Keratinocyte (primary cell): ENCODE results near the gene EIF2S1. TPM values are rescaled to one million over a fixed set of nuclear protein-coding genes. Genes with fewer than 3 reads are reported as not detected.

ENCODE experiments used
- DNase-seq: peaks from one replicate; pipeline ENCODE4 v3.0.0-alpha.2; 2011; ENCODE audit warnings: low read depth, missing footprints, low spot score
- FAIRE-seq: peaks from 2 replicates; lab custom pipeline; 2011; peaks lifted over from hg19 to GRCh38; lab: Jason Lieb, UNC
- H2AFZ ChIP-seq: 2 replicates; pipeline ENCODE4 v1.6.0; 2012; ENCODE audit warnings: low read length, control low read depth, inconsistent platforms; ENCODE audit not compliant: control insufficient read depth
- H3K27ac ChIP-seq: 2 replicates; pipeline ENCODE4 v1.5.1; 2011; ENCODE audit warnings: low read length; ENCODE audit not compliant: control insufficient read depth, insufficient read depth
- H3K27me3 ChIP-seq: 3 replicates; pipeline ENCODE4 v1.6.0; 2011; ENCODE audit warnings: low read length; ENCODE audit not compliant: control insufficient read depth, insufficient read depth; ENCODE audit errors: extremely low read depth
- H3K36me3 ChIP-seq, 2 experiments: 2 replicates in 1 of 2; 3 replicates in 1 of 2; pipeline ENCODE4 v1.5.1; 2011; ENCODE audit warnings: low read length in 2 of 2, mild to moderate bottlenecking in 1 of 2; ENCODE audit not compliant: control insufficient read depth in 2 of 2, insufficient read depth in 2 of 2; ENCODE audit errors: extremely low read depth in 1 of 2
- H3K4me1 ChIP-seq: 3 replicates; pipeline ENCODE4 v1.5.1; 2011; ENCODE audit warnings: low read length; ENCODE audit not compliant: control insufficient read depth, insufficient read depth; ENCODE audit errors: extremely low read depth
- H3K4me2 ChIP-seq: 3 replicates; pipeline ENCODE4 v1.6.0; 2011; ENCODE audit warnings: low read depth, low read length; ENCODE audit not compliant: control insufficient read depth, insufficient read depth; ENCODE audit errors: extremely low read depth
- H3K4me3 ChIP-seq, 3 experiments: fragments of 200-600 bp in 1 of 3; sonication (generic) in 1 of 3; 2 replicates in 2 of 3; 3 replicates in 1 of 3; pipeline ENCODE4 v1.5.1; 2011 to 2016; ENCODE audit warnings: low read length in 3 of 3, mild to moderate bottlenecking in 3 of 3, control low read depth in 2 of 3, inconsistent platforms in 1 of 3, low read depth in 1 of 3, mixed read lengths in 1 of 3, mixed run types in 1 of 3, moderate library complexity in 1 of 3; ENCODE audit not compliant: control insufficient read depth in 2 of 3, insufficient read depth in 2 of 3; ENCODE audit errors: extremely low read depth in 1 of 3
- H3K79me2 ChIP-seq: 2 replicates; pipeline ENCODE4 v1.6.0; 2012; ENCODE audit warnings: low read length; ENCODE audit not compliant: control insufficient read depth, insufficient read depth
- H3K9ac ChIP-seq: 3 replicates; pipeline ENCODE4 v1.6.0; 2011; ENCODE audit warnings: low read length; ENCODE audit not compliant: control insufficient read depth, insufficient read depth; ENCODE audit errors: extremely low read depth
- H3K9me1 ChIP-seq: 3 replicates; pipeline ENCODE4 v1.6.0; 2011; ENCODE audit warnings: low read length; ENCODE audit not compliant: control insufficient read depth, insufficient read depth; ENCODE audit errors: extremely low read depth
- H3K9me3 ChIP-seq: 2 replicates; pipeline ENCODE4 v1.5.1; 2012; ENCODE audit warnings: low read depth, low read length; ENCODE audit not compliant: control insufficient read depth
- H4K20me1 ChIP-seq: 3 replicates; pipeline ENCODE4 v1.6.0; 2011; ENCODE audit warnings: low read length; ENCODE audit not compliant: control insufficient read depth, insufficient read depth; ENCODE audit errors: extremely low read depth
- EZH2 ChIP-seq: IDR thresholded peaks from one replicate; pipeline ENCODE4 v1.6.1; 2012; ENCODE audit warnings: inconsistent platforms, mild to moderate bottlenecking, low read length, moderate library complexity
- dilution Hi-C: fragments of 300-500 bp; cut with MboI; formaldehyde crosslinking; loops from one replicate; pipeline ENCODE4 v1.7.0; 2020; ENCODE audit warnings: low sequenced_read_pairs; ENCODE audit not compliant: extremely low pct_ligation_motif_present
- polyA plus RNA-seq, 5 experiments: library from polyadenylated mRNA; depleted of rRNA in 3 of 5; stranded (reverse) in 3 of 5; stranded (forward) in 1 of 5; unstranded in 1 of 5; fragments of >200 nt; gene quantifications; 1 replicate in 1 of 5; 2 replicates in 3 of 5; 3 replicates in 1 of 5; pipeline versions ENCODE4 v1.2.1 to v1.2.3, GENCODE V29; 2011 to 2012; ENCODE audit warnings: missing spikeins in 2 of 5, low read depth in 1 of 5, low replicate concordance in 1 of 5
- TF ChIP-seq, protein P1 (sequence below), 3 experiments: IDR thresholded peaks in 1 of 3; conservative IDR thresholded peaks in 1 of 3; optimal IDR thresholded peaks in 1 of 3; 2 replicates in 2 of 3; 3 replicates in 1 of 3; pipeline versions ENCODE3 to v1.5.1; 2011; ENCODE audit warnings: low read length in 3 of 3, mild to moderate bottlenecking in 3 of 3, moderate library complexity in 2 of 3, control low read depth in 1 of 3, inconsistent platforms in 1 of 3; ENCODE audit not compliant: insufficient read depth in 2 of 3; ENCODE audit errors: extremely low read depth in 1 of 3

Gene EIF2S1
- polyA plus RNA-seq, 1 donor (not counting 4 experiments of a cell fraction or from before 2014, with no cell fraction given) = 294 TPM

DNA sequence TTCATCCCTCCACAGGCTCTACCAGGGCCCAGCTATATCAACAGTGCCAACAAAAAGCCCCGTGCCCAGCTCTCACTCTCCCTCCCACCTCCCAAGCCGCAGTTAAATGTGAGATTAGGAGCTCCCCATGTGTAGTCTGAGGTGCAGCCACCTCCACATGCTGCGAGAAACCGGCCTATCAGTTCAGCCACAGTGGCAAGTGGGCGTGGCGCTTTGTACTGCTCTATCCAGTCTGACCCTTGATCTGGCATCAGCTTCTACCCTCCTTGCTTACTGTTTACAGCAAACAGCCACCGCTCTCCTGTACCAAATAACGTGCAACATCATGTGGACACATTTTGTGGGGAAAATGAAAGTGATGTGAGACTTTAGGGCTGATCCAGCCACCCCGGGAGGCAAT, 50.2 kb downstream of the EIF2S1 start:
- peak overlapping the region; percentile 70 to 85 (median 84) for H3K4me3 ChIP-seq
- DNase-seq (no peak), FAIRE-seq (peak; percentile 99)
- peaks cover 71% of the 10 kb centered on the region for H3K79me2 ChIP-seq
- peak overlapping the region; percentile 99 for H3K4me2 ChIP-seq
- H3K4me1 ChIP-seq = peaks cover 50% of the 10 kb centered on the region
- TF ChIP-seq EZH2 = no peak
- TF ChIP-seq, protein P1, sequence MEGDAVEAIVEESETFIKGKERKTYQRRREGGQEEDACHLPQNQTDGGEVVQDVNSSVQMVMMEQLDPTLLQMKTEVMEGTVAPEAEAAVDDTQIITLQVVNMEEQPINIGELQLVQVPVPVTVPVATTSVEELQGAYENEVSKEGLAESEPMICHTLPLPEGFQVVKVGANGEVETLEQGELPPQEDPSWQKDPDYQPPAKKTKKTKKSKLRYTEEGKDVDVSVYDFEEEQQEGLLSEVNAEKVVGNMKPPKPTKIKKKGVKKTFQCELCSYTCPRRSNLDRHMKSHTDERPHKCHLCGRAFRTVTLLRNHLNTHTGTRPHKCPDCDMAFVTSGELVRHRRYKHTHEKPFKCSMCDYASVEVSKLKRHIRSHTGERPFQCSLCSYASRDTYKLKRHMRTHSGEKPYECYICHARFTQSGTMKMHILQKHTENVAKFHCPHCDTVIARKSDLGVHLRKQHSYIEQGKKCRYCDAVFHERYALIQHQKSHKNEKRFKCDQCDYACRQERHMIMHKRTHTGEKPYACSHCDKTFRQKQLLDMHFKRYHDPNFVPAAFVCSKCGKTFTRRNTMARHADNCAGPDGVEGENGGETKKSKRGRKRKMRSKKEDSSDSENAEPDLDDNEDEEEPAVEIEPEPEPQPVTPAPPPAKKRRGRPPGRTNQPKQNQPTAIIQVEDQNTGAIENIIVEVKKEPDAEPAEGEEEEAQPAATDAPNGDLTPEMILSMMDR (optimal IDR thresholded peaks at IDR 0.05 in 1 of 3, IDR thresholded peaks at IDR 0.05 in 1 of 3, conservative IDR thresholded peaks at IDR 0.05 in 1 of 3; ENCODE audit: extremely low read depth in 1 of 3, insufficient read depth in 2 of 3, low read length in 3 of 3) = no peak
- H4K20me1 ChIP-seq = peaks cover 10% of the 10 kb centered on the region
- H3K9me3 ChIP-seq = no peaks in the 10 kb centered on the region
- H3K27me3 ChIP-seq = no peaks in the 10 kb centered on the region
- peaks cover 5 to 14% of the 10 kb centered on the region in 2 experiments for H3K36me3 ChIP-seq
- peak overlapping the region; percentile 96 for H3K27ac ChIP-seq
- no peaks in the 10 kb centered on the region for H3K9me1 ChIP-seq
- dilution Hi-C loops = no loop called here
- no peak overlapping the region for H2AFZ ChIP-seq
- H3K9ac ChIP-seq = peak overlapping the region; percentile 95

- H3K79me2 ChIP-seq = peaks cover 60% of the 10 kb centered on the region
- H3K27me3 ChIP-seq = no peaks in the 10 kb centered on the region
- no peak for TF ChIP-seq EZH2
- TF ChIP-seq, protein P1 (optimal IDR thresholded peaks at IDR 0.05 in 1 of 3, IDR thresholded peaks at IDR 0.05 in 1 of 3, conservative IDR thresholded peaks at IDR 0.05 in 1 of 3; ENCODE audit: extremely low read depth in 1 of 3, insufficient read depth in 2 of 3, low read length in 3 of 3) = no peak
- DNase-seq = no peak
- H3K9me3 ChIP-seq = no peaks in the 10 kb centered on the region
- H2AFZ ChIP-seq = no peak overlapping the region
- H3K4me1 ChIP-seq = peaks cover 57% of the 10 kb centered on the region
- H3K9ac ChIP-seq = peak overlapping the region; percentile 95
- H4K20me1 ChIP-seq = peaks cover 9% of the 10 kb centered on the region
- peaks cover 4 to 6% of the 10 kb centered on the region in 2 experiments for H3K36me3 ChIP-seq
- no peaks in the 10 kb centered on the region for H3K9me1 ChIP-seq
- dilution Hi-C loops = no loop called here
- FAIRE-seq = no peak
- H3K4me2 ChIP-seq = peak overlapping the region; percentile 99
- peak overlapping the region; percentile 96 for H3K27ac ChIP-seq
- peak overlapping the region; percentile 70 to 85 (median 84) for H3K4me3 ChIP-seq
Observed at GRCh38 chr14:67411370-67411769, 51.2 kb downstream of the EIF2S1 start.
